SK-N-SH treated with all-trans-retinoic acid at 6 μM for 48 hours (cell line): ENCODE results near the gene SLIT2.

Source experiments
- ARNTL ChIP-seq: fragments of 450-650 bp; formaldehyde crosslinking; IDR thresholded peaks from 2 replicates; pipeline ENCODE4 v1.5.0; 2020; ENCODE audit warnings: low read depth, mild to moderate bottlenecking, moderate library complexity, borderline replicate concordance
- CSDC2 ChIP-seq: fragments of 250-450 bp; sonication (Bioruptor Pico); IDR thresholded peaks from 2 replicates; pipeline ENCODE4 v1.5.0; 2020; ENCODE audit warnings: mild to moderate bottlenecking, moderate library complexity
- ZFP30 ChIP-seq: fragments of 450-650 bp; formaldehyde crosslinking; IDR thresholded peaks from 2 replicates; pipeline ENCODE4 v1.5.0; 2022; ENCODE audit warnings: mild to moderate bottlenecking, moderate library complexity
- ZNF565 ChIP-seq: fragments of 450-650 bp; formaldehyde crosslinking; conservative IDR thresholded peaks from 2 replicates; pipeline ENCODE4 v1.5.0; 2020; ENCODE audit warnings: low read depth, mild to moderate bottlenecking, moderate library complexity

DNA sequence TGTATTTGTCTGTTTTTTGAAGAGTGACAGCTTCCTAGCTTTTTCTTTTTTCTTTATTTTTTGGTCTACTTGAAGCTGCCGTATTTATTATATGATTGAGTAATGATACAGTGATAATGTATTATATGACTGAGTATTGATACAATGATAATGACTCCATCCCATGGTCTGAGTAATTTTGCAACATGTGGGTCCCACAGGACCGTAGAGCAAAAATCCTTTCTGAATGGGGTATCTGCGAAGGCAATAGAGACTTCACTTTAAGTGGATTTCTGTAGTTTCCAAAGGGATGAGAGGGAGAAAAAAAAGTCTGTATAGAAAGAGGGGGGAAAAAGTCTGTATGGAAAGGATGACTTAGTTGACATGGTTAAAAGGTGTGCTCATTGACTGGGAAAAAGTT, 41.0 kb downstream of the SLIT2 start:
- TF ChIP-seq ZFP30 (CRISPR knock-in tag) (no peak), CSDC2 (CRISPR knock-in tag) (no peak), ZNF565 (no peak), ARNTL (CRISPR knock-in tag) (no peak)
